ENCODE data around the gene SDK2.
A peak's percentile ranks its signal among the peaks of the same experiment; 100 is the strongest.

The SDK2 gene

DNA sequence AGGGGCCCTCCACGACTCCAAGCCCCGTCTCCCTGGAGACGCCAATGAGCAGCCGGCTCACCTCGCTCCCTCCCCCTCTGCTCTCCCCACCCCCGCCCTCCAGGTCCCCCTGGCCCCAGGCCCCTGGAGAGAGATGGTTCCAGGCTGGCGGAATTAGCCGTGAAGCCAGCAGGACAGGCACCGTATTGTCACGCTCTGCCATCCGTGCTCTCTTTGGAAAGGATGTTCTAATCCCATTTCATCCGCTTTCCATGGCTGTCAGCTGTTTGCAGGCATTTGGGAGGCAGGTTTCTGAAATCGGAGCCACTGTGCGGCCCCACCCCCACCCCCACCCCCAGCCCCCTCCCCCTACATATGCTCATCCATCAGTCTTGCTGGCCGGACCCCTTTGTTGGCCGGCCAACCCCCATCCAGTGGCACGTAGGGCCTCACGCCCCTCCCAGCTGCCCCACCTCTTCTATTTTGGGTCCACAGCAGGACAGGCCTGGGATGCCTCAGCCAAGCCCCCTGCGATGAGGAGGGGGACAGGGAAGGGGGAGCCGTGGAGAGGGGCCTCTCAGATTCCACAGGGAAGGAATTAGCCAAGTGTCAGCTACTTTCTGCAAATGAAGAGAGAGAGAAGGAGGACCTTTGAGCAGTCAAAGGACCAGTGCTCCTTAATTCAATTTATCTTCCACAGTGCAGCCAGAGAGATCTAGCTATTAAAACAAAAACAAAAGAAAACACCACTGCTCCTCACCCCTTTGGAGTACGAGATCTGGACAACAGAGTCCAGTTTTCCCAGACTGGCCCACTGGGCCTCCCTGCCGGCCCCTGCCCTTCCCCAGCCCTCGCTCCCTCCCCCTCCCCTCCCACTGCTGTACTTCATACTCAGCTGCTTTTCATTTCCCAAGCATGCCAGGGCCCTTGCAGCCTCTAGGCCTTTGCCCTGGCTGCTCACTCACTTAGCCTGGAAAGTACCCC, 30.7 kb downstream of the SDK2 start:
- Histone ChIP-seq H3K9me2 (replicated peaks; ENCODE audit: control insufficient read depth, low read length) (no peaks in the 10 kb centered on the region), H3K4me3 (ENCODE audit: low read length) (no peak overlapping the region), H4K20me1 (ENCODE audit: control insufficient read depth, insufficient read depth, low read depth, low read length) (no peaks in the 10 kb centered on the region), H3K36me3 (ENCODE audit: control insufficient read depth, low read length) (no peaks in the 10 kb centered on the region), H3K9me3 (ENCODE audit: control insufficient read depth, insufficient read depth, low read length) (no peaks in the 10 kb centered on the region), H3K27ac (ENCODE audit: low read depth, low read length) (no peak overlapping the region), H3F3A (ENCODE audit: control insufficient read depth, insufficient read depth) (no peaks in the 10 kb centered on the region), H3K27me3 (ENCODE audit: control insufficient read depth, low read length) (peaks cover 7% of the 10 kb centered on the region), H3K4me1 (ENCODE audit: control insufficient read depth, low read length) (peaks cover 10% of the 10 kb centered on the region), H3K4me2 (ENCODE audit: low read length) (no peak overlapping the region), H3K79me2 (ENCODE audit: control insufficient read depth, low read length) (no peaks in the 10 kb centered on the region)
- no peak for TF ChIP-seq EZH2phosphoT487 (IDR thresholded peaks at IDR 0.05; ENCODE audit: borderline replicate concordance, low read length)
- TF ChIP-seq, protein P1, sequence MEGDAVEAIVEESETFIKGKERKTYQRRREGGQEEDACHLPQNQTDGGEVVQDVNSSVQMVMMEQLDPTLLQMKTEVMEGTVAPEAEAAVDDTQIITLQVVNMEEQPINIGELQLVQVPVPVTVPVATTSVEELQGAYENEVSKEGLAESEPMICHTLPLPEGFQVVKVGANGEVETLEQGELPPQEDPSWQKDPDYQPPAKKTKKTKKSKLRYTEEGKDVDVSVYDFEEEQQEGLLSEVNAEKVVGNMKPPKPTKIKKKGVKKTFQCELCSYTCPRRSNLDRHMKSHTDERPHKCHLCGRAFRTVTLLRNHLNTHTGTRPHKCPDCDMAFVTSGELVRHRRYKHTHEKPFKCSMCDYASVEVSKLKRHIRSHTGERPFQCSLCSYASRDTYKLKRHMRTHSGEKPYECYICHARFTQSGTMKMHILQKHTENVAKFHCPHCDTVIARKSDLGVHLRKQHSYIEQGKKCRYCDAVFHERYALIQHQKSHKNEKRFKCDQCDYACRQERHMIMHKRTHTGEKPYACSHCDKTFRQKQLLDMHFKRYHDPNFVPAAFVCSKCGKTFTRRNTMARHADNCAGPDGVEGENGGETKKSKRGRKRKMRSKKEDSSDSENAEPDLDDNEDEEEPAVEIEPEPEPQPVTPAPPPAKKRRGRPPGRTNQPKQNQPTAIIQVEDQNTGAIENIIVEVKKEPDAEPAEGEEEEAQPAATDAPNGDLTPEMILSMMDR (IDR thresholded peaks at IDR 0.05; ENCODE audit: low read depth, low read length, poor library complexity, severe bottlenecking) = no peak

DNA sequence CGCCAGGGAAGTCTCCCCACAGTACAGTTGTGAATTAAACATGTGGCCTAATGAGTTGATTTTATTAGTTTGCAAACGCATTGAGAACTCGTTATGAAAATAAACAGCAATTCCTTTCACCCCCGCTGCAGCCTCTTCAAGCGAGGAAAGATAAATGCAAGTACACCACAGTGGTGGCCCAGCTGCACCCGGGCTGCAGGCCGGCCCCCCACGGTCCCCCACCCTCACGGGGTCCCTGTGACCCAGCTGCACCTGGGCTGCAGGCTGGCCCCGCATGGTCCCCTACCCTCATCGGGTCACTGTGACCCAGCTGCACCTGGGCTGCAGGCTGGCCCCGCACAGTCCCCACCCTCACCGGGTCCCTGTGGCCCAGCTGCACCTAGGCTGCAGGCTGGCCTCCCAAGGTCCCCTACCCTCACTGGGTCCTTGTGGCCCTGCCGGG, 32.2 kb downstream of the SDK2 start:
- no peaks in the 10 kb centered on the region for H3K9me3 ChIP-seq (ENCODE audit: control insufficient read depth, insufficient read depth, low read length)
- peaks cover 7% of the 10 kb centered on the region for H3K27me3 ChIP-seq (ENCODE audit: control insufficient read depth, low read length)
- peaks cover 10% of the 10 kb centered on the region for H3K4me1 ChIP-seq (ENCODE audit: control insufficient read depth, low read length)
- no peak overlapping the region for H3K27ac ChIP-seq (ENCODE audit: low read depth, low read length)
- H3F3A ChIP-seq (ENCODE audit: control insufficient read depth, insufficient read depth) = no peaks in the 10 kb centered on the region
- H3K4me3 ChIP-seq (ENCODE audit: low read length) = no peak overlapping the region
- H4K20me1 ChIP-seq (ENCODE audit: control insufficient read depth, insufficient read depth, low read depth, low read length) = no peaks in the 10 kb centered on the region
- no peaks in the 10 kb centered on the region for H3K9me2 ChIP-seq (replicated peaks; ENCODE audit: control insufficient read depth, low read length)
- H3K79me2 ChIP-seq (ENCODE audit: control insufficient read depth, low read length) = no peaks in the 10 kb centered on the region
- H3K36me3 ChIP-seq (ENCODE audit: control insufficient read depth, low read length) = no peaks in the 10 kb centered on the region
- H3K4me2 ChIP-seq (ENCODE audit: low read length) = peak overlapping the region; percentile 20; the same call in 1 of the 2 replicates
- TF ChIP-seq EZH2phosphoT487 (IDR thresholded peaks at IDR 0.05; ENCODE audit: borderline replicate concordance, low read length) = no peak
- TF ChIP-seq, protein P1 (IDR thresholded peaks at IDR 0.05; ENCODE audit: low read depth, low read length, poor library complexity, severe bottlenecking) = no peak

DNA sequence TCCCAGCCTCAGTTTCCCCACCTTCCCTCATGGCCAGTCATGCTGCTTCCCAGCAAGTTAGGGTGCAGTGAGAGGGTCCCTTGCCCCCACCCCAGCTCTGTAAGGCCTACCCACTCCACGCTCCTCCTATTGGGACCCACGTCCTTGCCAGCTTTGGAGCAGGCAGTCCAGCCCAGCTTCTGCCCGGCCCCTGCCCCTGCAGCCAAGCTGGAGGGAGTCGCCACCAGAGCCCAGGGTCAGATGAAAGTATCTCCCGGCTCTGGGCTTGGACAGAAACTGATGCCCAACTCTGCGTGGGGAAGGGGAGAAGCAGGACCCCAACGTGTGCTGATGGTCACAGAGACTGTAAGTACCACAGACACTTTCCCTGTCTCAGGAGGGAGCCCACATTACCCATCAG, 32.6 kb downstream of the SDK2 start:
- Histone ChIP-seq H3K9me2 (replicated peaks; ENCODE audit: control insufficient read depth, low read length) (no peaks in the 10 kb centered on the region), H3K4me2 (ENCODE audit: low read length) (peak overlapping the region; percentile 20; the same call in 1 of the 2 replicates), H3K9me3 (ENCODE audit: control insufficient read depth, insufficient read depth, low read length) (no peaks in the 10 kb centered on the region), H3K4me3 (ENCODE audit: low read length) (no peak overlapping the region), H3F3A (ENCODE audit: control insufficient read depth, insufficient read depth) (no peaks in the 10 kb centered on the region), H3K27ac (ENCODE audit: low read depth, low read length) (no peak overlapping the region), H3K79me2 (ENCODE audit: control insufficient read depth, low read length) (no peaks in the 10 kb centered on the region), H3K4me1 (ENCODE audit: control insufficient read depth, low read length) (peaks cover 10% of the 10 kb centered on the region), H4K20me1 (ENCODE audit: control insufficient read depth, insufficient read depth, low read depth, low read length) (no peaks in the 10 kb centered on the region), H3K27me3 (ENCODE audit: control insufficient read depth, low read length) (peaks cover 7% of the 10 kb centered on the region), H3K36me3 (ENCODE audit: control insufficient read depth, low read length) (no peaks in the 10 kb centered on the region)
- TF ChIP-seq, protein P1 (IDR thresholded peaks at IDR 0.05; ENCODE audit: low read depth, low read length, poor library complexity, severe bottlenecking) = no peak
- no peak for TF ChIP-seq EZH2phosphoT487 (IDR thresholded peaks at IDR 0.05; ENCODE audit: borderline replicate concordance, low read length)

Measured in DOHH2 (cell line).